GM23338 (cell line): ENCODE measurements around the gene C1QTNF8. TPM values are rescaled to one million over a fixed set of nuclear protein-coding genes. Genes with fewer than 3 reads are reported as not detected.

Experiments used
- ATAC-seq: fragments of 200-7000 bp; cut with Tn5 transposase; 3 replicates; pipeline ENCODE4 v1.9.1; 2020
- DNase-seq: peaks from one replicate; pipeline ENCODE4 v3.0.0-alpha.2; 2015; ENCODE audit warnings: low spot score
- H2AFZ ChIP-seq: fragments of 200-600 bp; sonication (generic); 2 replicates; pipeline ENCODE4 v1.8.0; 2016; ENCODE audit warnings: antibody characterized with exemption, mild to moderate bottlenecking, moderate library complexity
- H3F3A ChIP-seq: fragments of 200-600 bp; sonication (generic); replicated peaks from 2 replicates; pipeline ENCODE4 v1.8.0; 2017; ENCODE audit warnings: antibody characterized with exemption, mixed run types, low read depth
- H3K27ac ChIP-seq: fragments of 200-600 bp; sonication (generic); 2 replicates; pipeline ENCODE4 v1.6.1; 2016; ENCODE audit warnings: low read depth
- H3K27me3 ChIP-seq: fragments of 200-600 bp; sonication (generic); 2 replicates; pipeline ENCODE4 v1.8.0; 2016; ENCODE audit warnings: mild to moderate bottlenecking, mixed run types, moderate library complexity; ENCODE audit not compliant: insufficient read depth
- H3K36me3 ChIP-seq: fragments of 200-600 bp; sonication (generic); 2 replicates; pipeline ENCODE4 v1.8.0; 2016; ENCODE audit warnings: mild to moderate bottlenecking; ENCODE audit not compliant: insufficient read depth
- H3K4me1 ChIP-seq: fragments of 200-600 bp; sonication (generic); 2 replicates; pipeline ENCODE4 v1.8.0; 2016; ENCODE audit warnings: mild to moderate bottlenecking, moderate library complexity; ENCODE audit not compliant: insufficient read depth
- H3K4me2 ChIP-seq: fragments of 200-600 bp; sonication (generic); 2 replicates; pipeline ENCODE4 v1.7.1; 2017; ENCODE audit warnings: mixed run types
- H3K4me3 ChIP-seq: fragments of 200-600 bp; sonication (generic); 2 replicates; pipeline ENCODE4 v1.6.1; 2016; ENCODE audit warnings: mixed run types
- H3K79me2 ChIP-seq: fragments of 200-600 bp; sonication (generic); replicated peaks from 2 replicates; pipeline ENCODE4 v1.8.0; 2017; ENCODE audit warnings: mild to moderate bottlenecking; ENCODE audit not compliant: insufficient read depth
- H3K9me2 ChIP-seq: fragments of 200-600 bp; sonication (generic); 2 replicates; pipeline ENCODE4 v1.8.0; 2017; ENCODE audit not compliant: insufficient read depth
- H4K20me1 ChIP-seq: fragments of 200-600 bp; sonication (generic); replicated peaks from 2 replicates; pipeline ENCODE4 v1.8.0; 2017; ENCODE audit warnings: mild to moderate bottlenecking; ENCODE audit not compliant: insufficient read depth
- H3K27ac Mint-ChIP-seq: 2 replicates; pipeline ENCODE4 v1.8.0; 2020; ENCODE audit warnings: inconsistent platforms, mild to moderate bottlenecking, moderate library complexity, mixed read lengths
- H3K27me3 Mint-ChIP-seq: 3 replicates; pipeline ENCODE4 v1.8.0; 2022; ENCODE audit warnings: low read depth, mild to moderate bottlenecking, moderate library complexity, mixed read lengths, inconsistent platforms; ENCODE audit not compliant: insufficient read depth, poor library complexity
- H3K36me3 Mint-ChIP-seq: 3 replicates; pipeline ENCODE4 v1.8.0; 2021; ENCODE audit warnings: low read depth, mild to moderate bottlenecking, inconsistent platforms, moderate library complexity, mixed read lengths
- H3K4me1 Mint-ChIP-seq: 3 replicates; pipeline ENCODE4 v1.8.0; 2020; ENCODE audit warnings: mild to moderate bottlenecking, inconsistent platforms, mixed read lengths
- H3K4me3 Mint-ChIP-seq: 3 replicates; pipeline ENCODE4 v1.8.0; 2021; ENCODE audit warnings: moderate library complexity, mild to moderate bottlenecking, inconsistent platforms, mixed read lengths
- H3K9me3 Mint-ChIP-seq: 3 replicates; pipeline ENCODE4 v1.8.0; 2020; ENCODE audit warnings: moderate library complexity, mild to moderate bottlenecking, inconsistent platforms, mixed read lengths
- CREB1 ChIP-seq: fragments of 250-450 bp; sonication (Bioruptor Pico); IDR thresholded peaks from 2 replicates; pipeline ENCODE4 v1.5.0; 2020; ENCODE audit warnings: low read depth, mild to moderate bottlenecking, moderate library complexity
- CTCF ChIP-seq, 2 experiments: fragments of 200-600 bp in 1 of 2; sonication (generic) in 1 of 2; conservative IDR thresholded peaks; 2 replicates each; pipeline versions ENCODE4 v1.5.1 to v1.6.1; 2016 to 2017; ENCODE audit warnings: antibody characterized with exemption in 2 of 2, low read depth in 2 of 2, mild to moderate bottlenecking in 2 of 2, moderate library complexity in 1 of 2
- EZH2 ChIP-seq: fragments of 200-600 bp; sonication (generic); IDR thresholded peaks from one replicate; pipeline ENCODE4 v1.8.0; 2017; ENCODE audit warnings: antibody characterized with exemption, mild to moderate bottlenecking, low read depth; ENCODE audit not compliant: unreplicated experiment
- EZH2phosphoT487 ChIP-seq: fragments of 200-600 bp; sonication (generic); IDR thresholded peaks from one replicate; pipeline ENCODE4 v1.8.1; 2018; ENCODE audit warnings: antibody characterized with exemption; ENCODE audit not compliant: unreplicated experiment
- JUNB ChIP-seq: IDR thresholded peaks from one replicate; pipeline ENCODE4 v1.6.1; 2016; ENCODE audit warnings: antibody characterized with exemption; ENCODE audit not compliant: unreplicated experiment
- REST ChIP-seq: IDR thresholded peaks from one replicate; pipeline ENCODE4 v1.6.1; 2018; ENCODE audit warnings: antibody characterized with exemption; ENCODE audit not compliant: unreplicated experiment
- STAT1 ChIP-seq: IDR thresholded peaks from one replicate; pipeline ENCODE4 v1.6.1; 2016; ENCODE audit warnings: antibody characterized with exemption; ENCODE audit not compliant: unreplicated experiment
- ZNF114 ChIP-seq: fragments of 250-450 bp; sonication (Bioruptor Pico); IDR thresholded peaks from 2 replicates; pipeline ENCODE4 v1.5.0; 2020; ENCODE audit warnings: mild to moderate bottlenecking, moderate library complexity
- ZNF331 ChIP-seq: fragments of 250-450 bp; sonication (Bioruptor Pico); IDR thresholded peaks from 2 replicates; pipeline ENCODE4 v1.5.0; 2020; ENCODE audit warnings: low read depth, mild to moderate bottlenecking, moderate library complexity
- ZNF462 ChIP-seq: fragments of 250-450 bp; sonication (Bioruptor Pico); IDR thresholded peaks from 2 replicates; pipeline ENCODE4 v1.5.0; 2020; ENCODE audit warnings: mild to moderate bottlenecking, moderate library complexity
- polyA plus RNA-seq: library from polyadenylated mRNA; unstranded; fragments of >200 nt; fragmentation: Nextera tagmentation; extraction: Ambion mirVana; gene quantifications from 2 replicates; pipeline ENCODE4 v1.2.1, GENCODE V29; 2016
- total RNA-seq: library from RNA; depleted of rRNA; stranded (reverse); fragments of >200 nt; shearing (Covaris generic); gene quantifications from 2 replicates; pipeline ENCODE4 v1.2.3, GENCODE V29; 2014

The C1QTNF8 gene
- total and polyA plus RNA-seq, 2 experiments from 2014 or later, result not detected

GRCh38 chr16:1048442-1049112, 47.5 kb downstream of the C1QTNF8 start:
- Histone ChIP-seq H3K4me1 (no peaks in the 10 kb centered on the region; the same call in 1 of the 2 replicates), H3K4me2 (peak overlapping the region; percentile 43; the same call in 1 of the 2 replicates), H3K36me3 (no peaks in the 10 kb centered on the region), H2AFZ (peak overlapping the region; percentile 72; the same call in 1 of the 2 replicates), H3F3A (no peaks in the 10 kb centered on the region), H3K79me2 (no peaks in the 10 kb centered on the region), H3K27ac (no peak overlapping the region), H3K4me3 (0 out of 2 replicates have a peak overlapping the region, but pooled peaks have one; percentile 23), H3K9me2 (no peaks in the 10 kb centered on the region), H4K20me1 (no peaks in the 10 kb centered on the region), H3K27me3 (no peaks in the 10 kb centered on the region)
- DNase-seq (peak; percentile 93), ATAC-seq (peak; percentile 85)
- Mint-ChIP-seq H3K27ac (no peak overlapping the region), H3K4me1 (no peaks in the 10 kb centered on the region), H3K9me3 (no peaks in the 10 kb centered on the region), H3K36me3 (no peaks in the 10 kb centered on the region), H3K27me3 (peaks cover 3% of the 10 kb centered on the region), H3K4me3 (peak overlapping the region; percentile 33; the same call in 1 of the 3 replicates)
- no peak for TF ChIP-seq CTCF (conservative IDR thresholded peaks at IDR 0.05; ENCODE audit: low read depth in 2 of 2)
- no peak for TF ChIP-seq REST
- TF ChIP-seq EZH2, result no peak
- no peak for TF ChIP-seq CREB1
- no peak for TF ChIP-seq JUNB
- TF ChIP-seq ZNF331, result no peak
- no peak for TF ChIP-seq EZH2phosphoT487
- no peak for TF ChIP-seq STAT1
- TF ChIP-seq ZNF114 (CRISPR knock-in tag), result no peak

DNA sequence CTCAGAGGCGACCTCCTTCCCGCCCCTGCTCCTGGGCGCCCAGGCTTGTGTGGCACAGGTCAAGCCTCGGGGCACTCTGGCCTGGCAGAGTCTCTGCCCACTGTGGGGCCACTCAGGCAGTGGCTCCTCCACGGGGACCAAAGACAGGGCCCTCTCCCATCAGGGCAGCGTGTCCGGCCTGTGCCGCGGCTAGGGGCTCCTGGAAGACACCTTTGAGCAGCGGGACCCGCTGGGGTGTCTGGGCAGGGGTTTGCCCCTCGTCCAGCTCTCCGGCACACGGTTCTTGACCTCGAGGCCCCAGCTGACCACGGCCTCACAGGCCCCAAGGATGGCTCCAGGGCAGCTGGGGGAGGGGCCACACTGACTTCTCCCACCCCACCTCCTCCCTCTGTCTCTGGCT, 48.2 kb downstream of the C1QTNF8 start:
- Mint-ChIP-seq H3K4me1 (no peaks in the 10 kb centered on the region), H3K27me3 (peaks cover 3% of the 10 kb centered on the region), H3K4me3 (no peak overlapping the region), H3K27ac (no peak overlapping the region), H3K9me3 (no peaks in the 10 kb centered on the region), H3K36me3 (no peaks in the 10 kb centered on the region)
- ATAC-seq, result no peak
- Histone ChIP-seq H3K79me2 (no peaks in the 10 kb centered on the region), H4K20me1 (no peaks in the 10 kb centered on the region), H3K36me3 (no peaks in the 10 kb centered on the region), H3K9me2 (no peaks in the 10 kb centered on the region), H3K27ac (no peak overlapping the region), H3F3A (no peaks in the 10 kb centered on the region), H3K27me3 (no peaks in the 10 kb centered on the region), H3K4me2 (peak overlapping the region; percentile 43; the same call in 1 of the 2 replicates), H2AFZ (peak overlapping the region; percentile 72; the same call in 1 of the 2 replicates), H3K4me3 (0 out of 2 replicates have a peak overlapping the region, but pooled peaks have one; percentile 23), H3K4me1 (no peaks in the 10 kb centered on the region; the same call in 1 of the 2 replicates)
- no peak for DNase-seq
- no peak for TF ChIP-seq ZNF114 (CRISPR knock-in tag)
- no peak for TF ChIP-seq JUNB
- no peak for TF ChIP-seq ZNF462
